Fibroblast of peridontal ligament (primary cell): Measurements from ENCODE around the gene SLC2A6.

ENCODE experiments used
- DNase-seq: peaks from one replicate; pipeline ENCODE4 v3.0.0-alpha.2; 2010; ENCODE audit errors: extremely low read depth

SLC2A6 gene, protein sequence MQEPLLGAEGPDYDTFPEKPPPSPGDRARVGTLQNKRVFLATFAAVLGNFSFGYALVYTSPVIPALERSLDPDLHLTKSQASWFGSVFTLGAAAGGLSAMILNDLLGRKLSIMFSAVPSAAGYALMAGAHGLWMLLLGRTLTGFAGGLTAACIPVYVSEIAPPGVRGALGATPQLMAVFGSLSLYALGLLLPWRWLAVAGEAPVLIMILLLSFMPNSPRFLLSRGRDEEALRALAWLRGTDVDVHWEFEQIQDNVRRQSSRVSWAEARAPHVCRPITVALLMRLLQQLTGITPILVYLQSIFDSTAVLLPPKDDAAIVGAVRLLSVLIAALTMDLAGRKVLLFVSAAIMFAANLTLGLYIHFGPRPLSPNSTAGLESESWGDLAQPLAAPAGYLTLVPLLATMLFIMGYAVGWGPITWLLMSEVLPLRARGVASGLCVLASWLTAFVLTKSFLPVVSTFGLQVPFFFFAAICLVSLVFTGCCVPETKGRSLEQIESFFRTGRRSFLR

DNA sequence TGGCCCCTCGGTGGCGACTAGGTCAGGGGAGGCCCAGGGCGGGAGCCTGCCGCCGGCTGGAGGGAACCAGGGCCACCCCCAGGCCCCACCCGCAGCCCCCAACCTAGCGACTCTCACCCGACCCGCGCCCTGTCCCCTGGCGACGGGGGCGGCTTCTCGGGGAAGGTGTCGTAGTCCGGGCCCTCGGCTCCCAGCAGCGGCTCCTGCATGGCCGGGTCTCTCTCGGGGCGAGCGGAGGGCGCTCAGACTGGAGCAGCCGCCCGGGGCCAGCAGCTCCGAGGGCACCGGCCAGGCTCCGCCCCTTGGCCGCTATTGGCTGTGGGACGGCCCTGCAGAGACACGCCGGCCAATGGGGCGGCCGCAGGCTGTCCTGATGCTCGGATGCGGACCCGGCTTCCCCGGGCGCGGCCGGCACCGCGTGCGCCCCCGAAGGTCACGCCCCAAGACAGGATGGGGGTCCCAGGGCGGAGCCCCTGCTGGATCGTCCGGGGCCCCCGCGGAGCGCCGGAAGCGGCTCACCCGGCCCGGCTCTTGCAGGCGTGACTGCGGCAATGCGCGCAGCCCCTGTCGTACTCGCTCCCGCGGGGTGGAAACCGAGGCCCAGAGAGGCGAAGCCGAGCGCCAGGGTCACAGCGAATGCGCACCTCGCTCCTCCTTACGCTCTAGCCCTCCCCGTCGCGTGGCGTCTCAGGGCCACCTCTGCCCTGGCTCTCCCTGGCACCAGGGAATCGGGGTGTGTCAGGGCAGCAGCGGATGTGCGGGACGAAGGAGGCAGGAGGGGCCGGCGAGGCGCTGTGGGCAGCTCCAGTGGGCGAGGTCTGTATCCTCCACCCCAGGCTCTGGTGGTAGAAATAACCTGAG is at the start of gene SLC2A6:
Gene SLC2A6 (minus strand): TSS at position 249 of the 861 bp plus-strand sequence. CDS start 40 bp downstream, at position 209.
- DNase-seq: peak; percentile 52

DNA sequence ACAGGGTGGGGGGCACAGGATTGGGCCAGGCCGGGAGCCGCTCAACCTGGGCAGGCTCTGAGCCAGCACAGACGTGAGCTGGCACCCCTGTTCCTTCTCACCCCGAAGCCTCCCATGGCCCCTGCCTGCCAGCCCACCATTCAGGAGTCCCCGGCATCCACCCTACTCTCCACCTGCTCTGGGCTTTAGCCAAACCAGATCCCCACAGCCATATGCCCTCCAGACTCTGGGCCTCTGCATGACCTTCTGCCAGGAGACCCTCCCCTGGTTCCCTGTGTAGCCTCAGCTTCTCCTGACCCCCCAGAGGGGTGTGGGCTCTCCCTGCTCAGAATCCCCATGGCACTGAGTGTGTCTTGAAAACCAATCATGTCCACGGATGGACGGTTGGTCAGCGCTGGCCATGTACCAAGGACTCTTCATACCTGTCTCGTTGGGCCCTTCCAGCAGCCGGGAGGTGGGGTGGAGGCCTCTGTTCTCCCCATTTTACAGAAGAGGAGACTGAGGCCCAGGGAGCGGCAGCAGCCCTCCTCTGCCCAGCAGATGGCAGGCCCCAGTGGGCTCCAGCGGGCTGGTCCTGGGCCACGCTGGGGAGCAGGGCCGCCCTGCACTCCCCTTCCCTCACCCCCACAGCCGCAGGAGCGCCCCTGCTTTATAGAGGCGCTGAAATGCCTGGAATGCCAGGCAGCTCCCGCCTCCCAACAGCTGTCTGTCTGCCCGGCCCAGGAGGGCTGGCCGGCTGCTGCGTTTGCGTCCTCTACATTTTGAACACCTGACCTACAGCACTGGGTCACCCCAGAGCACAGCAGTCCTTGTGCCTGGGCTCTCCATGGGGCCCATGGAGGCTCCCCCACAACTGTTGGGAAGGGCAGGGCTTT is 49.3 kb upstream of the SLC2A6 start:
- DNase-seq: no peak

DNA sequence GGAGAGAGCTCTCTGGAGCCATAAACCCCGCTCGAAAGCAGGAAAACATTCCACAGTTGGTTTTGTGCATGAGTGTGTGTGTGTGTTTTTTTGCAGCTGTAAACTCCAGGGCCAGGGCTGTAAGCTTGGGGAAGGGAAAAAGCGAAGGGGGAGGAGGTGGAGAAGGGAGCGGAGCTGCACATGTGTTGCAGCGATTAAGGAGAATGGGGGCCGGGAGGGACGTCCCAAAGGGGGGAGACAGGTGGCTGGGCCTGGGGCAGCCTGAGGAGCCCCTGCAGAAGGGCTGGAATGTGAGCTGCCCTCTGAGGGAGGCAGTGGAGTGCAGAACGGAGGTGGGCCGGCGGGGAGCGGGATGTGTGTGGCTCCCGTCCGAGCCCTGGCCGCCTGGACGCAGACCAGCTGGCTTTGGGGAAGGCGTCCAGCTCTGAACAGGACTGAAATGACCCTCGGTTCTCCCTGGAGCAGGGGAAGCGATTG is 48.6 kb upstream of the SLC2A6 start:
- no peak for DNase-seq

DNA sequence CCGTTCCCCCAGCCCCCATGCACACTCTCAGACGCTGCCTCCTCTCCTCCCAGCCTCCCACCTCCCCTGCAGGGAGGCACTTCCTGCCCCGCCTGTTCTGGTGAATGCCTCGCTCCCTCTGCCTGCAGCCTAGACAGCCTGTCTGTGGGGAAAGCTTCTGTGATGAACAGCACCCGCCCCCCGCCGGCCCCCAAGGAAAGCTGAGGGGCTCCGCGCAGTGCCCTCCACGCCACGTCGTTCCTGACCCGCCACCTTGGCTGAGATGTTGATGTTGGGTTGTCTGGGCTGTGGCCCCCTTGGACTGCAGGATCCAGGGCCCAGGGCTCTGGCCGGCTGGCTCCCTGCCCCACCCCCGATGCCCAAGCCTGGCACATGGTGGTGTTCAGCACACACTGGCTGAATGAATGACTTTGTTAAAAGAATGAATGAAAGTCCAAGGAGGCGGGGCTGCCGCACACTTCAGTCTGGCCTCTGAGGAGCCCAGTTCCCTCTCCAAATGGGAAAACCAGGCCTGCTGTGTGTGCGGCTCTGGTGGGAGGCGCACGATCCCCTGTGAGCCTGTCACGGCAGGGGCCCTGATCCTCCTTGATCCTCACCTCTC is 47.9 kb upstream of the SLC2A6 start:
- no peak for DNase-seq

DNA sequence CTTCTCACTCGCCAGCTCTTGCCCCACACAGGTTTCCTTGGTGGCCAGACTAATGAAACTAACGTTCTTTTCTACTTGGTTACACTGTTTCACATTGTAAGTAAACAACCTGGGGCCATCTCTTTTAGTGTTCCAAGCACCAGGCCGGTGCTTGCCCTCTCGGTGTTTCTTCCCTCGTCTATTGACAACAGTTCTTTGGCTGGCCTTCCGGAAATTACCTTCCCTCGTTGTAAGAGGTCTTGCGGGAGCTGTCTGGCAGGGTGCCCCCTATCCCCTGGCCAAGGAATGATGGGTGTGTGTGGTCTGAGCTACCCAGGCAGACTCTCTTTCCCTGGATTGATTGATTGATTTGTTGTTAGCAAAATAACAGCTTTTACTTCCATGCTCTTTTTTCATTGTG is 46.8 kb upstream of the SLC2A6 start:
- no peak for DNase-seq

DNA sequence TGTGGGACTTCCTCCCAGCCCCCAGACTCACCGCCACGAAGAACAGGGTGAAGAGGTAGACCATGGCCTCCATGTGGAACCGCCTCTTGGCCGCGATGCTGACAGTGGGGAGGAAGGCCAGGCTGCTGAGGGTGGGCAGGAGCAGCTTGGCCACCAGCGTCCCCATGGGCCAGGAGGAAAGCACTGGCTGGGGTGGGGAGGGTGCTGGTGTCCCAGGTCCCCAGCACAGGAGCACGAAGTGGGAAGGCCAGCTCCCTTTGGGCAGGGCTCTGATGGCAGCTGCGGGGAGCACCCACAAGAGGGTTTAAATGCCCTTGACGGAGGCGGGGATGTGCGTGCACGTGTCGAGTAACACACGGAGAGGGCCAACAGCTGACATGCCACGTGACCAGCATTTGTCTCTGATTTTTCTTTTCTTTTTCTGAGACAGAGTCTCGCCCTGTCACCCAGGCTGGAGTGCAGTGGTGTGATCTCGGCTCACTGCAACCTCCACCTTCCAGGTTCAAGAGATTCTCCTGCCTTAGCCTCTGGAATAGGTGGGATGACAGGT is 45.9 kb upstream of the SLC2A6 start, which contains the start of gene MYMK:
Gene MYMK (minus strand): TSS at position 281 of the 550 bp plus-strand sequence. CDS start 115 bp downstream, at position 166.
- no peak for DNase-seq

DNA sequence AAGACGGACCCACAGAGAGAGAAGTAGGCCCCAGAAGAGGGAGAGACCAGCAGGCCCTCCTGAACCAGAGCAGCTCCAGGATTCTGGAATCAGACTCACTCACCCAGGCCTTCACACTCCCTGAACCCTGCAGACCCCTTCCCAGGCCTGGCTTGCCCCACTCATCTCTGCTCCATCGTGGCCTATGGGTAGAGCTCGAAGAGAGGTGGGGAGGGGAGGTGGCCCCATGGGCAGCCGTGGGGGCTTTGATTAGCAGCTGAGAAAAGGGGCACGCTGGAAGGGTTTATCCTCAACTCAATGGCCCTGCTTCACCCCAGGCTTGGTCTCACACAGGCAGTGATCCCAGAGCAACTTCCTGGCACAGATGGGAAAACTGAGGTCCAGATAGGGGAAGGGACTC is 45.2 kb upstream of the SLC2A6 start:
- DNase-seq: no peak

DNA sequence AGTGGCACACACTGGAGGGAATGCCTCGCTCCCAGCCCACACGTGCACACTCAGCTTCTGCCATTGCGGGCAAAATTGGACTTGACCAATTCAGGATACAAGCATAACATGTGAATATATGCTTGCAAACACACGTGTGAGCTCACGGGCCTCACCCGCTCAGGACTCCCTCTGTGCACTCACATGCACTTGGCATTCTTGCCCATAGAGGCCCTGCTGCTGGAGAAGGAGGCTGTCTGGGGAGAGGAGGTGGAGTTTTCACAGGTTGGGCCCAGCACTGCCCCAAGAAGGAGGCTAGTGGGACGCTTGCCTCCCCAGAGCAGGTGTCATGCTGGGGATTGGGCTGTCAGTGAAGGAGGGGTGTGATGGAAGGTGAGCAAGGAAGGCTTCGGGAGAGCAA is 44.2 kb upstream of the SLC2A6 start:
- DNase-seq: no peak

DNA sequence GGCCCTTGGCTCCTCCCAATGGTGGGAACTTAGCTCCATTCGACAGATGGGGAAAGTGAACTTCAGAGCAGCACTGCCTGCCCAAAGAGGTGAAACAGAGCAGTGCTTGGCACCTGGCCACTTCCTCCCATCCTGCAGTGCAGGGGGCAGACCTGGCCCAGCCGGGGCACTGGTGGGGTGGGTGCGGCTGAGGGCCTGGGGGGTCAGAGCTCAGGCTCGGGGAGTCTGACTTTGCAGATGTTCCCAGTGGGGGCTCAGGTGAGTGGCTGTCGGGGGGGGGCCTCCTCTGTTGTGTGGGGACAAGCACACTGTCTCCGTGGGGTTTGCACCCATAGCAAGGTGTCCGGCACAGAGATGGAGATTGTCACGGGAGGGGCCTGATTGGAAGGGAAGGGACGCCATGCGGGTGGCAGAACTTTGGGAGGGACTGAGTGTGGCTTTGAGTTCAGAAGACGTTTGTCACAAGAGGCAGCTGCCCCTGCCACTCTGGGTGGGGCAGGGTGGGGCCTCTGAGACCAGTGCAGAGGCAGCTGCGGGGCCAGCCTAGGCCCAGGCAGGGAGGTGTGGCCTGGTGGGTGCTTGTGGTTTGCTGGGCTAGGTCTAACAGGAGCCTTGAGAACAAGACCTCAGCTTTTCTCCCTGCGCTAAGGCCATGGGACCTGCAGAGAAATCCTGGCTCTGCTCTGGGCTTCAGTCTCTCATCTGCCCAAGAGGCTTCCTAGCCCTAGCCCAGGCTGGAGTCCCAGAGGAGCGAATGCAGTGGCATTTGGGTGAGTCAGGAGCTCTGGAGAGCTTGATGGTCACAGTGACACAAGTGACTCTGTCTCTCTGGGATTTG is 43.4 kb upstream of the SLC2A6 start:
- no peak for DNase-seq

DNA sequence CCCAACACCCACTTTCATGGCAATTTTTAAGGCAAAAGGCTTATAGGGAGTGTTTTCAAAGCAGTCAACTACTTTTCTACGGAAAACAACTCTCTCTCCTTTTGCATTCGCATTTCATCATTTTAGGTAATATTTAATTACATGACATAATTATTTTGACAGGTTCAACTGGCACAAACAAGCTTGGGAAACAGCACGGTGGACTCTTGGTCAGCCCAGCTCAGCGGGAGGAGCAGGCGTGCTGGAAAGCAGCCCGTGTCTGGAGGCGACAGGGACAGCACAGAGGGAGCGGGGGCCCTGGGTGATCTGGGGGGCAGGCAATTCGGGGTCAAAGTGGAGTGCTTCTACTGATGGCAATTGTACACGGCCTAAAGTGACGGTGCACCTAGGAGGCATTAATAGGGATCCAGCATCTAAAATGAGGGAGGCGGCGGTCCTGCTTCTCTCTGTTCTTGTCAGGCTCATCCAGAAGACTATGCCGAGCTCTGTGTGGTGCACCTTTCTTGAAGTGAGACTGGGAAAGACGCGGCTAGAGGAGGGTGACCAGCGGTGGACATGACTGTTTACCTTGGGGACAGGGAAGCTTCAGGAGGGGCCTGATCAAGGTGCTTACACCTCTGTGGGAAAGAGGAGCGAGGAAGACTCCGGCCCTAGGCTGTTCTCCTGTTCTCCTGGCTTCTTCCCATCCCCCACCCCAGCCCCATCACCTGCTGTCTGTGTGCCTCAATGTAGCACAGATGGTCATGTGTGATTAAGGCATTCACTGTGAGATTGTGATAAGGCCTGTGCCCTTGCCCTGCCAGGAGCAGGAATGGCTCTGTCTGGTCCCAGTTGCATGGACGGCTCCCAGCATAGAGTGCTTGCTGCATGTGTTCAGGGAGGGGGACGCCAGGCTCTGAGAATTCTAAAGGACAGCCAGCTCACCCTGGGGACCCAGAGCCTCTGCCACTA is 42.5 kb upstream of the SLC2A6 start:
- DNase-seq: no peak

DNA sequence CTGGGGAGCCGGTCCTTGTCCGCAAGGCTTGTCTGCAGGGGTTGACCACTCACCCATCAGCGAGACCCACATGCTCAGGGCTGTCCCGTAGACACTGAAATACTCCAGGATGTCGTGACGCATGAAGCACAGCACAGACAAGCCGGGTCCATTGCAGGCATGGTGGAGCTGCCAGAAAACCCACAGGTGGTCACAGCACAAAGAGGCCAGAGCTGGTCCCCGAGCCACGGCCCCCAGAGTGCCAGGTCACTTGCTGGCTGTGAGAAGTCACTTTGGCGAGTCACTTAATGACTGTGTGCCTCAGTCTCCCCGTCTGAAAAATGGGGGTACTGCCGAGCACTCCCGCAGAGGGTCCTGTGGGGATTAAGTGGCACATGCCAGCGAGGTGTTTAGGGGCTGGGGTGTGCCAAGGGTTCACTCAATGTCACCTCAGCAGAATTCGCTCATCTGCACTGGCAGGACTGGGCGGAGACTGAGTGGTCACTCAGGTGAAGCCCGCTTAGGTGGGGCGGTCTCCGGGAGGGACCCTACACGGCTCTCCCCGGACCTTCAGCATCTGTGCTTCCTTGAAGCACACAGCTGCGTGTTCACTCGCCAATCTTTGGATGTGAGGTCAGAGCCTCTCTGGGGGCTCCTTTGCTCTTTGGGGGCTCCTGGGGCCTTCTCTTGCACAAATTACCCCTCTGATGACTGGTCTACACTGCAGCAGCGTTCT is 41.4 kb upstream of the SLC2A6 start:
- DNase-seq: no peak

DNA sequence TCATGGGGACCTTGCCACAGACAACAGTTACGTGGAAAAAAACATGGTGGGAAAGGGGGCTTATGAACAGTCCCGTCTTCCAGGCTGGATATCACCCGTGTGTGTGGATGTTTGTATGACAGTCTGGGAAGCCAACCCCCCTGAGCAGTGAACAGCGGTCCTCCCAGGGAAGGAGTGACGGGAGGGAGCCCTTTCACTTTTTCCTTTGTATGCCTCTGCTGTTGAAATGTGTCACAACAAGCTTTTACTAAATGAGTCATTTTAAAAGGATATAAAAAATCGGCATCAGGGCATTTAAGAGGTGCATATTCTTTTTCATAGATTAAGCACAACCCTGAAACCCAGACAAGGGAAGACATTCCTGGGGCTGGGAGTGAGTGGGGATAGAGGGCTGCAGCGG is 40.8 kb upstream of the SLC2A6 start:
- DNase-seq: no peak

DNA sequence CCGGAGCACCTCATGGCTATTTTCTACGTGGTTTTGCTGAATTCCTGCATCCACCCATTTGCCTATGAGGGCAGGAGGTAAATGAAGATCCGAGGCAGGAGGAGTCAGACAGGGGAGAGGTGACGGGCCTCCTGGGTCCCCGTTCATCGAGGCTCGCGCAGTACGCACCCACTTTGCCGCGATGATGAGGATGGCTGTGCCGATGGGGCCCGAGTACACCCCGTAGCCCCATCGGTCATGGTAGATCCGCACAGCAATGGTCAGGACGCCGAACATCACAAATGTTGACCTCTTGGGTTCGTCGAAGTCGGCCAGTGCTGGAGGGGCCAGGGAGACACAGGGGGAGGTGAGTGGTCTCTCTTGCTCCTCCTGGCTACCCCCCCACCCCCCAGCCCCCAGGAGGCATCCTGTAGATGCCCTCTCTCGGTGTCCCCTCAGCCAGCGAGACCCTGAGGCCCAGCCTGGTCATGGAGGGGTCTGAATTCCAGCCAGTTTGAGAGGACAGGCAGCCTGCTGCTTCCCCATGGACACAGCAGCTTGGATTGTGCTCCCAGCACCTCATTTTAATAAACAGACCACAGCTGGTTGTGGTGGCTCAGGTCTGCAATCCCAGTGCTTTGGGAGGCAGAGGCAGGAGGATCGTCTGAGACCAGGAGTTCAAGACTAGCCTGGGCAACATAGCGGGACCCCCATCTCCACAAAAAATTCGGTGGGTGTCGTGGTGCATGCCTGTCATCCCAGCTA is 40.0 kb upstream of the SLC2A6 start:
- no peak for DNase-seq

DNA sequence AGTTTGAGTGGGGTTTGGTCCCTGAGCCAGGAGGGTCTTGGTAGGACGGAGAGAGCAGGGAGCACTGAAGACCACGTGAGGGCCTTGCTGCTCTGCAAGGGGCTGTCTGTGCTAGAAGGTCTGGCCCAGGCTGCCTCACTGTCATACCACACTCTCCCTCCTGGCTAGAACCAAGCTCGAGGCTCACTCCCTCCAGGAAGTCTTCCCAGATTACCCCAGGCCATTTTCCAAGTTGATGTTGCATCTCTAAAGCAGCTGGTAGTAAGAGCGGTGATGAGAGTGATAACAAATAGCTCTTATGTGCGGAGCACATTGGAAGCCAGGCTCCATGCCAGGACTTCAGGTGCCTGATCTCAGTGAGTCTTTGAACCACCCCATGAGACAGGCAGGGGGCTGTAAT is 39.3 kb upstream of the SLC2A6 start:
- DNase-seq: no peak

DNA sequence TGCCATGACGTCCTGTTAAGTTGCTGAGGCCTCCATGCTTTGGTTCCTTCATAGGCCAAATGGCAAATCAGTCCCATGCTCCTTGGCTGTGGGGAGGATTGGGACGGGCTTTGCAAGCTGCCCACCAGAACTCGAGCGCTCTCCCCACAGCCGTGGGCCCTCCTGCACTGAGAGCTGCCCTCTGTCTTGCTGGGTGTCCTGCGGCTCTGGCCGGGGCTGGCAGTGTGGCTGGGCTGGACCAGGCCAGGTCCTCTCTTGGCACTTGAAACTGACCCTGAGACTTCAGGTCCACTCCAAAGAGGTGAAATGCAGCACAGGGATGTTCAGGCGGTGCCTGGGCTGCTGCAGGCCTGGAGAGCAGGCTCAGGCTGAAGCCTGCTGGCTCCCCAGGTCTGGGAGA is 38.8 kb upstream of the SLC2A6 start:
- no peak for DNase-seq

DNA sequence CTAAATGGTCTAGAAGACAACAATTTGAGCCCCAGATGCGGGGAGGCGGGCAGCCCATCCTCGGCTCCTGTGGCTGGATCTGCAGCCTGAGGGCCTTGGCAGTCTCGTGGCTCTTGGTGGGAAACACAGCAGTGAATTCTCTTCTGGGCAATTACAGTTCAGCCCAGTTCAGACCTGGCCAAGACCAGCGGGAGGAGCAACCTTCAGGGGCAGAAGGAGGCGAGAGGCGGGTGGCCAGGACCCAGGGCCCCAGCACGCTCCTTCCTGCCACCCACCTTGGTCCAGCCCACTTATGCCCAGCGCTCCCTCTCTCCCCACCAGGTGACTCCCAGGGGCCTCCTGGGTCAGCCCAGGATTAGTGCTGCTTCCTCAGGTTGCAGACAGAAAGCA is 38.1 kb upstream of the SLC2A6 start:
- DNase-seq: no peak

DNA sequence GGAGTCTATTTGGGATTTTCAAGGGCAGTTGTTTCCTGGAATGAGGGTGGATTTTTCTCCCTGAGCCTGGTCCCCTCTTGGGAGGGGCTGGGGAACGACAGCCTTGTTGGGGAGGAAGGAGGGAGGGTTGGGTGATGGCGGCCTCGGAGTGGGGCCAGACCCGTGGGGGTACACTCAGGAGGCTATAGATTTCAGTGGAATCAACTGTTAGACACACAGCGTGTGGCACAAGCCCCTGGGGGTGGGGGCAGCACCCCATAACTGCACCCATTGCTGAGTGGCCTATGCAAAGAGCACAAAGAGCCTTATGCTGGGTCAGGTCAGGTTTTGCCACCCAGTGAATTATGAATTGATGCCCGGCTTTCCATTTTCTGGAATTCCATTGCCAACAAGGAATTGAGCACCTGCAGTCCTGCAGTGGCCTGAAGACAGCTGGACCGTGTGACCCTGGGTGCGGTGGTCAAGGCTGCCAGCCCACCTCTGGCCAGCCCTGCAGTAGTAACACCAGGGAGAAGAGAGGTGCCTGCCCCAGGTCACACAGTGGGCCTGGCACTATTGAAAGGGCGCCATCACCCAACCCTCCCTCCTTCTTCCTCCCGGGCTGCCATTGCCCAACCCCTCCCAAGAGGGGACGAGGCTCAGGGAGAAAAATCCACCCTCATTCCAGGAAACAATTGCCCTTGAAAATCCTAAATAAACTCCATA is 37.5 kb upstream of the SLC2A6 start:
- DNase-seq: no peak
